Erythroblast (primary cell): ENCODE measurements around the gene KISS1R.

Experiments used
- DNase-seq, 2 experiments: peaks; one replicate each; lab custom pipeline; 2025; lab: John Stamatoyannopoulos, UW
- GATA1 ChIP-seq: IDR thresholded peaks from 2 replicates; pipeline ENCODE4 v1.6.1; 2011; ENCODE audit warnings: low read depth, mild to moderate bottlenecking, control low read depth, low read length, moderate library complexity
- POLR2A ChIP-seq: IDR thresholded peaks from 2 replicates; pipeline ENCODE4 v1.6.1; 2011; ENCODE audit warnings: mild to moderate bottlenecking, low read length

The KISS1R gene

GRCh38 chr19:900302-901111, 16.6 kb upstream of the KISS1R start:
- DNase-seq, result peak; percentile 48 to 63
- no peak for TF ChIP-seq GATA1

GRCh38 chr19:901216-902092, 15.7 kb upstream of the KISS1R start:
- TF ChIP-seq GATA1, result no peak
- no peak for TF ChIP-seq POLR2A
- DNase-seq, result no peak

GRCh38 chr19:902093-902370, 15.1 kb upstream of the KISS1R start:
- no peak for TF ChIP-seq GATA1
- TF ChIP-seq POLR2A, result no peak
- no peak for DNase-seq

- no peak for DNase-seq
- TF ChIP-seq GATA1, result no peak
- no peak for TF ChIP-seq POLR2A
These were observed 14.5 kb upstream of the KISS1R start for GRCh38 chr19:902446-903226.

- DNase-seq, result no peak
- no peak for TF ChIP-seq GATA1
- TF ChIP-seq POLR2A, result no peak
These were observed 13.8 kb upstream of the KISS1R start for GRCh38 chr19:903266-903797.

GRCh38 chr19:904545-904944, 12.6 kb upstream of the KISS1R start:
- TF ChIP-seq GATA1 (no peak), POLR2A (no peak)

GRCh38 chr19:906480-906879, 10.7 kb upstream of the KISS1R start:
- DNase-seq, result no peak
- TF ChIP-seq GATA1 (no peak), POLR2A (no peak)

More at GRCh38 chr19:904545-904944, 12.6 kb upstream of the KISS1R start:
- DNase-seq, result no peak

- TF ChIP-seq GATA1, result peak; percentile 54
- TF ChIP-seq POLR2A, result peak; percentile 67
- DNase-seq, result peak; percentile 99
These were observed 9.8 kb upstream of the KISS1R start for GRCh38 chr19:907183-907853.

- TF ChIP-seq POLR2A, result no peak
- no peak for TF ChIP-seq GATA1
- no peak for DNase-seq
These were observed 5.7 kb upstream of the KISS1R start for GRCh38 chr19:911197-912033.

- no peak for TF ChIP-seq GATA1
- no peak for TF ChIP-seq POLR2A
- peak; percentile 61 to 78 for DNase-seq
These were observed 4.7 kb upstream of the KISS1R start for GRCh38 chr19:912181-913079.

- peak; percentile 84 to 91 for DNase-seq
- TF ChIP-seq POLR2A, result peak; percentile 45
- no peak for TF ChIP-seq GATA1
These were observed 3.9 kb upstream of the KISS1R start, which contains the start of gene R3HDM4 for GRCh38 chr19:913080-913748. TSS of gene R3HDM4 (minus strand) at chr19:913219. CDS start at chr19:913157, 62 bp downstream.
